HG02943 (cell line): Measurements from ENCODE around the gene SCN3A.
A peak's percentile ranks its signal among the peaks of the same experiment; 100 is the strongest.

ENCODE experiments used
- ATAC-seq: cut with Tn5 transposase; IDR thresholded peaks from one replicate; pipeline ENCODE4 v1.9.1; 2021; ENCODE audit warnings: mild to moderate bottlenecking, low read depth, moderate library complexity; ENCODE audit not compliant: unreplicated experiment

SCN3A gene

DNA sequence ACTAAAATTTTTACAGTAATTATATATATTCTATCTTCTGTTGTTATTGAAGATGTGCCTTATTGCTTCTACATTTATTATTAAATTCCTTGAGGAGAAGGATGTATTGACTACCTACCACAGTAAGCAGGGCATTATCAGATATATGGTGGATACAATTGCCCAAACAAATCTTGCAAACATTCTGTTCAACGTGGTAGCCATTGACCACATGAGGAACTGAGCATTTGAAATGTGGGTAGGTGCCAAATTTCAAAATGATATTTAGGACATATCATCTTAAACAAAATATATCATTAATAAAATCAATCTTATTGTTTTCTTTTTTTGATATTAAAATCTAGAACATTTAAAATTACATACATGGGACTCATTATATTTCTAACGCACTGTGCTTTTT lies 11.1 kb downstream of the SCN3A start:
- peak; percentile 26 for ATAC-seq

DNA sequence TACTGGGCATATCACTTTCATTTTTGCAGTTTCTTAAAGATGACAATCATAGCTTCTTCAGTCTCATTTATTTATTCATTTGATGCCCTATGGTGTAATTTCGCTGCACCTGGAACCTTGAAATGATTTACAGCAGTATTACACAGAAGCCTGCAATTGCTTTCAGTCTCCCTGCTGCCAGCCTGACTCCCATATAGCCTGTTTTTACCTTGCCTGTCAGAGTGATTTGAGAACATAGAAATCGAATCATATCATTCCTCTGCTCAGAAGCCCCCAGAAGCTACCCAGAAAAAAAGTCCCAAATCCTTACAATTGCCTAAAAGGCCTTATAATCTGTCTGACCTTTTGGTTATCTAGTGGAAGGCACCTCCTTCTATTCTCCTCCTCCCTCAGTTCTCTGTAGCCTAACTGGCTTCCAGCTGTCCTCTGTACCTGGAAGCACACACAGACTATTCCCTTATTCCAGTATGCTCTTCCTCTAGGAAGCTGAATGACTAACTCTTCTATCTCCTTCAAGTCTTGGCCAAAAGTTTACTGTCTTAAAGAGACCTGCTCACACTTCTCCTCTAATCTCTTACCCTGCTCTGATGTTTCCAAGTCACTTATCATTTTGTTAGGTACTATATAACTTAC lies 12.6 kb downstream of the SCN3A start:
- no peak for ATAC-seq

DNA sequence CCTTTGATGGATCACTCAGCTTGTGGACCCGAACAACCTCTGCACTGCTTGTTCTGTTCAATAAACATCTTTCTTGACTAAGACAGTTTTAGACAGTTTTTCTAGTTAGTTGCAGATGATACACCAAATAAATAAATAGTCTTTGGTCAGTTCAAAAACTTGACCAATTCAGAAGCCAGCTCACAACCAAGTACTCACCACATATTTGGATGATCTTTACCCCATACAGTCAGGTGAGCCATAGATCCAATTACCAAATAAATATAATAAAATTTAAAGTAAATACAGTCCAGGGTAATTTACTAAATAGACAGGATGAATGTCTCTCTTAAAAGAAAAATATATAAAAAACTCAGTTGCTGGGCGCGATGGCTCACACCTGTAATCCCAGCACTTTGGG lies 18.2 kb downstream of the SCN3A start:
- ATAC-seq, result no peak

DNA sequence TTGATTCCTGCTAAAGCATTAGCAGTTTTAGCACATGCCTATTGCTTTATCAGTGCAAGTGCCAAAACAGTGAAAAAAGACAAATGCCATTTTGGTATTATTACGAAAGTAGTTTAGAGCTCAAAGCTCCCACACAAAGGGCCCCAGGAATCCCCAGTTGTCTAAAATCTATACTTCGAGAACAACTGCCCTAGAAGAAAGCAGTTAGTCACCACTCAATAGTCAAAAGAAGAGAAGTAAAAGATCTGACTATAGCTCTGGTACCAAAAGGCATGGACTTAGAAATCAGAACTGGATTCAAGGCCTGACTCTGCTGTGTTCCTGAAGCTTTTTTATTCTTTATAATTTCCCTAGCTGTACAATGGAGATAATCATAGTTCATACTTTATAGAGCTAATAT lies 21.8 kb downstream of the SCN3A start:
- ATAC-seq, result no peak

DNA sequence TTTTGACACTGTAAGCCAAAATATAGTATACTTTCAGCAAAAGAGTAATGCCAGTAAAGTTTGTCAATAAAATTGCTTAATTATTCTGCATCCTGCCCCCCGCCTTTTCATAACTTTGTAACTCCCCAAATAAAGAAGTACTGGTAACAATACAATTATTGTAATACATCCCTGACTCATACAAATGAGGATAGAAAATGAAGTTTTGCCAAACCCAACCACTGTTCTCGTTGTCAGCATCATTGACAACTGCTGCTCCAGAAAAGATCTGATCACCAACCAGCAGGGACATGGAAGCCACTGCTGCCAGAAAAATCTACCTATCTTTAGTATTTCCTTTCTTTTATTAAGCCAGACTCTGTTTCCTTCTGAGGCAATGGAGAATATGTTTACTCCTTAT lies 27.1 kb downstream of the SCN3A start:
- no peak for ATAC-seq

DNA sequence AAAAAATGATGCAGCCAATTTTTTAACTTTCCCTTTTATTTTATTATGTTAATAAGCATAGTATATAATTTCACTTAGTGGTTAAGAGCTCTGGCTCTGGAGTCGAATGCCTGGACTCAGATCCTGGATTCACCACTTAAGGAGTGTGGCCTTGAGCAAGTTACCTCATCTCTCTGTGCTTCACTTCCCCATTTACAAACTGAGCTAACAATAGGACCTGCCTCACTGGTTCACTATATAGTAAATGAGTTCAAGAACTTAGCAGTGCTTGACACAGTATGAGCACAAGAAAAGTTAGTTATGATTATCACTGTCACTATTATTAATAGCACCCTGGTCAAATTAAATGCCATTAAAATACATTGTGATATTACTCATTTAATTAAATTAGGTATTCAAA lies 30.6 kb downstream of the SCN3A start:
- no peak for ATAC-seq

DNA sequence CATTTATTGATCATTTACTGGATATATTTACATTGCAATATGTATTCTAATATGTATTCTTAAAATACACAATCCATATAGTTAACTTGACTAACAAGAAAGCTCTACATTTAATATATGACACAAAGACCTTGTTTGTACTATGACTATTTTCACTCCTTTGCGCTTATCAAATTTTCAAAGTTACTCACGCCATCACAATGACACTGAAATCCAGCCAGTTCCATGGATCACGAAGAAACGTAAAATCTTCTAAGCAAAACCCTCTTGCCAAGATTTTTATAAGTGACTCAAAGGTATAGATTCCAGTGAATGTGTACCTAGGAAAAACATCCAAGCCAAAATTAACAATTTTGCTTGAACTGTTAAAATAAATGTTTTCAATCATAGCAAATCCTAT lies 39.6 kb downstream of the SCN3A start:
- no peak for ATAC-seq

DNA sequence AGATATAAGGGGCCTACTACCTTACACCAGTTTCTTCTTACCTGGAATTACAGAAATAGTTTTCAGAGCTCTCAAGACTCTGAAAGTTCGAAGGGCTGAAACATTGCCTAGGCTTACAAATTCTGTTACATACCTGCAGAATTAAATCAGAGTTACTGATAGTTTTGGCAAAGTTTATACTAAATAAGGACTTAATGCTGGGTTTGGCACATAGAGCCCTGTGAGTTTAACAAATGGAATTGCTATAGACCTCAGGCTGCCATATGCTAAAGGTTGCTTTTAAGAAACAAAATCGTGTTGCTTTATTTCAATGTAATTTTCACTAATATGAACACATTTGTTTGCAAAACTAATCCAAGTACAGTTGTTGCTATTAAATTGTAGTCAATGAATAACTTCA lies 40.1 kb downstream of the SCN3A start:
- ATAC-seq, result no peak

DNA sequence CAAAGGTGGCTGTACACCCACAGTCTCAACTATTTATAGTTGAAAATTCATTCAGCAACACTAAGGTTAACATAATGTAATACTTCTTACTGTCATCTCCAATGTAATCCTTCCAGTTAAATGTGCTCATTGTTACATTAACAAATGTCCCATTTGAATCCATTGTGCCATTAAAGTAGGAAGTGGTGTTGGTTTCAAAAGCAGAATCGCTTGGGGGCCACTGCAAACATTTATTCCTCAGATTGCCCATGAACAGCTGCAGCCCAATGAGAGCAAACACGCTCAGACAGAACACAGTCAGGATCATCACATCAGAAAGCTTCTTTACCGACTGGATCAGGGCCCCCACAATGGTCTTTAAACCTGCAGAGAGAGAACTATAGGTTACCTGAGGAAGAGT lies 41.4 kb downstream of the SCN3A start:
- ATAC-seq, result no peak

DNA sequence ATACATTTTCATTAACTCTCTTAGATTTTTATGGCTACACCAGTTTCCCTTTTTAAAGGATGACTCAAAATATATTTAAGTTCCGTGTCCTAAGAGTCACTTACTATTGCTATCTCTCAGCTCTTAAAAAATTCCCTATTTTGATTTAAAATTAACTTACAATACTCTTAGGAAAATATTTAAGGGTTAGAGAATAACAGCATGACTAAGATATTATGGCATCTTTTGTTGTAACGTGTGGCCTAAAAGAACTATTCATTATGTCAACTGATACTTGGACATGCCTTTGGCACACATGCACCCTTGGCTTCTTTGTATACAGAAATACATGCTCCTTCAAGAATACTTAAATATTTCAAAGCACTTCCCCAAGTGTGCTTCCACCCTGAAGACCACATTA lies 42.3 kb downstream of the SCN3A start:
- ATAC-seq, result no peak

DNA sequence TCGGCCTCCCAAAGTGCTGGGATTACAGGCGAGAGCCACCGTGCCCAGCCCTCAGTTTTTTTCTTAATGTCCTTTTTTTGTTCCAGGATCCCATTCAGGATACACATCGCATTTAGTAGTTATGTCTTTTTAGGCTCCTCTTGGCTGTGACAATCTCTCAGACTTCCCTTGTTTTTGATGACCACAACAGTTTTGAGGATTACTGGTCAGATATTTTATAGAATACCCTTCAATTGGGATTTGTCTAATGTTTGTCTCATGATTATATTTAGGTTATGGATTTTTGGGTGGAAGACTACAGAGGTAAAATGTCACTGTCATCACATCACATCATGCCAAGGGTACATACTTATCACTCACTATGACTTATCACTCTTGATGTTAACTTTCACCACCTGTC lies 46.7 kb downstream of the SCN3A start:
- ATAC-seq, result no peak

DNA sequence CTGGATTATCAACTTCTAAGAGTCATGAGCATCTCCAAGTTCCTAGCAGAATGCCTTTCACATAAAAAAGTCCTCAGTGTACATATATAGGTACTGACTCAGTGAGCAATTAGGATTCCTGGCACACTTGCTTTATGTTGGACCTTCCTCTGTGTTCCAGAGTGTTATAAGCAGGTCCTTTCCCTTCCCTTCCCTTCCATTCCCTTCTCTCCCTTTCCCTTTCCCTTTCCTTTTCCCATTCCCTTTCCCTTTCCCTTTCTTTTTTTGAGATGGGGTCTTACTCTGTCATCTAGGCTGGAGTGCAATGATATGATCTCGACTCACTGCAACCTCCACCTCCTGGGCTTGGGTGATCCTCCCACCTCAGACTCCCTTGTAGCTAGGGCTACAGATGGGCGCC lies 48.7 kb downstream of the SCN3A start:
- ATAC-seq, result no peak

DNA sequence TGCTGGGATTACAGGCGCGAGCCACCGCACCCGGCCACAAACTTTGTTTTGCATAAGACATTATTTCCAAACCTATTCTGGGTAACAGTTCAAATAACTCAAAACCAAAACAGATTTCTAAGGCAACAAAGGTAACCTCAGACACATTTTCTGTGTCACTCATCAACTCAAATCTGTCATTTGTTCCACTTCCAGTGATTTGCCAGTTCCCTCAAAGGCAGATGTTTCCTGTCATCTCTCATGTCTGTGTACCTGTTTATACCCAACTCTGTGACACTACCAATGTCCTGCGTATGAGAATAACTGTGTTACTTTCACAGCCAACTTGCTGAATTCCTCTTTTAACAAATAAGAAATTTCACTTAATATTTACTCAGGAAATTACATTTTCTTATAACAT lies 54.4 kb downstream of the SCN3A start:
- peak; percentile 55 for ATAC-seq

DNA sequence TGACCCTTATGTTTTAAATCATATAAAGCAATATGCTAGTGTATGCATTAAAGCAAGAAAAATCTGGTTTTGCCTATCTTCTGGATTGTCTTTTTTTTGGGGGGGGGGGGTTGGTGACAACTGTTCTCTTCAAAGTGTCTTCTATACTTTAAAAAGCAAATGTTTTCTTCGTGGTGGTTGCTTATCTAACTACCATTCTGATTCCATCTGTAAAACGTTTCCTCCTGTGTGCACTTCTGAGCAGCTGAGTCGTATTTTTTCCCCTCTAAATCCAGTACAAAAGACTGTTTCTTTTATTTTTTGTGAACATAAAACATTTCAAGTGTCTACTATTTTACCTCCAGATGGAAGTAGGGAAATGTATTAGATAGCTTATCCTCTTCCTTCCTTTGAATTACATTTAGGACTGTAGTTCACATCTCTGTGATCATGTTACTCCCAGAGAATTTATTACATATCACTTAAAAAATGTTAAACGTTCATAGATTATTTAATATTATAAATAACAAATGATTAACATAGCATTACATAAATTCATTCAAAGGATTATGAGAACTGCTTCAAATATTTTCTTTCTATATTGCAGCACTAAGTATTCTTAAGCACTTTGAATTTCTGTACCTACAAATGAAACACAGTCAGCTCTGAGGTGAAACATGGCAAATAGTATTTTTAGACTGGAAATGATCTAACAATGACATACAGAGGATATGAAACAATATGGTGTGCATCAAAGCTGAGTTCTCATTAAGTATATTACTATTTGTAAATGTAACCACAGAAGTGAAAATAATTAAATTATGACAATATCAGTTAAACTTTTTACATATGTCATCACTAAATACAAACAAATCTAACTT lies 56.4 kb downstream of the SCN3A start:
- ATAC-seq, result no peak

DNA sequence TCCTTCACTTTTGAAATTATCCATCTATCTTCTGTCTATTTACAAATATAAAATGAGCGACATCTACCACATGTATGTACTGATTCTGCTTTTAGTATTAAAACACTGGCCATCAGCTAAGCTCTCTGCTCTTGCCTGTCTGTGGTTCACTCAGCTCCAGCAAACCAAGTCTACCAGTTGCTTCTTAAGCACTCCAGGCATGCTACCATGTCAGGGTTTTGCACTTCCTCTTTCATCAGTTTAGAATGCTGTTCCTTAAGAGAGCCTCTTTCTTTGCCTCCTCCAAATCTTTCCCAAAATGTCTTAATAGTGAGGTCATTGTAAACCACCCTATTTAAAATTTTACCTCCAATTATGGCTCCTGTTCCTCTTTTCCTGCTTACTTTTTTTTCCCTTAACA lies 59.5 kb downstream of the SCN3A start:
- ATAC-seq, result no peak

DNA sequence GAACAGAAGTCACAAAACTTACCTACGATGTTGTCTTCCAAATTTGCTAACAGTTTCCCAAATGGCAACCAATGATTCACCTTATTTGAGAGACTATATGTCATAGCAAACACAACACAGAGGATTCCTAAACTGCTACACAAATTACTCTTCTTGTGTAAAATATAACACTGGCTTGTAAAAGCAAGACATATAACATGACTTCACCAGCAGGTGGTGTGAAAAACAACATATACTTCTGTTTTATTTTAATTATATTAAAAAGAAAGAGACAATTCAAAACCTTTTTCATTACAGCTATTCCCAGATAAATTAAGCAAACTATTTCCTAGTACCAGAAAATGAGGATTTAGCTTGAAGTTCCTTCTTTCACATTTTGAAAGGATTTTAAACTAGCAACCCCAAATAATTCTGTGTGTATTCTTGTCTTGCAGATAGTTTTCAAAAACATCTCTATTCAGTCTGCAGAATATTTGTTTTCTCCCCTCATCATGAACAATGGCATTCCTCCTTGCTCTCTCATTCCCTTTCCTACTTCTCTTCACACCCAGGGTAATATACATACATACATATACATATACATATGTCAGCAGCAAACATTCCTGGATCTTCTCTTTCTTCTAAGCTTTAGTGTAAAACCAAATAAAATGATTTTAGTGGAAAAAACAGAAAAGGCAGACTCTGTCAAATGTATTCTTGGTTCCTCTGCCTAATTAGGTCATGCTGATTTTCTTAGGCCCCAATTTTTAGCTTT lies 62.1 kb downstream of the SCN3A start:
- no peak for ATAC-seq

DNA sequence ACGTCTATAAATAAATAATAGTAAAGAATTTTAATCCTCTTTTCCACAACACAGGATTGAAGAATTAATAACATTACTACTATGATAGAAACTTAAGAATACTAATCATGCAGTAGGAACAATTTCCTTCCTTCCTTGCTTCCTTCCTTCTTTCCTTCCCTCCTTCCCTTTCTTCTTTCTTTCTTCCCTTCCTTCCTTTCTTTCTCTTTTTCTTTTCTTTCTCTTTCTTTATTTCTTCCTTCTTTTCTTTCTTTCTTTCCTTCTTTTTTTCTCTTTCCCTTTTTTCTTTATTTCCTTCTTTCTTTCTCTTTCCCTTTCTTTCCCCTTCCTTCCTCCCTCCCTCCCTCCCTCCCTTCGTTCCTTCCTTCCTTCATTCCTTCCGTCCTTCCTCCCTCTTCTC lies 77.6 kb downstream of the SCN3A start:
- ATAC-seq, result no peak

DNA sequence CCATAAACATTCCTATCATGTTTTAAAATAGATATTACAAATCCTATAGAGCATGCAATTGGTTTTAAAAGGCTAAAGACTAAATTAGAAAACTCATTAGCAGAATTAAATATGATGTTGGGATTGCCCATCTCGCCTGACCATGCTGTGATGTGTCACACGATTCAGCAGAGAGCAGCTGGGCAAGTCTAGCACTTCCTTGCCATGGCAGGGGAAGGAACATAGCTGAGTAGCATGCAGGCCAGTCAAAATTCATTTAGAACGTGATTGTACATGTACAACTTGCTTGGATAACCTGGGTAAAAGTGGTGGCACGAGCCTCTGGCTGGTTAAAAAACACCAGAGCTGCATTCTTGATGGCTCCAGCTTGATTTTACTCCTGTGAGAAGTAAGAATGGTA lies 81.3 kb downstream of the SCN3A start:
- ATAC-seq, result no peak

DNA sequence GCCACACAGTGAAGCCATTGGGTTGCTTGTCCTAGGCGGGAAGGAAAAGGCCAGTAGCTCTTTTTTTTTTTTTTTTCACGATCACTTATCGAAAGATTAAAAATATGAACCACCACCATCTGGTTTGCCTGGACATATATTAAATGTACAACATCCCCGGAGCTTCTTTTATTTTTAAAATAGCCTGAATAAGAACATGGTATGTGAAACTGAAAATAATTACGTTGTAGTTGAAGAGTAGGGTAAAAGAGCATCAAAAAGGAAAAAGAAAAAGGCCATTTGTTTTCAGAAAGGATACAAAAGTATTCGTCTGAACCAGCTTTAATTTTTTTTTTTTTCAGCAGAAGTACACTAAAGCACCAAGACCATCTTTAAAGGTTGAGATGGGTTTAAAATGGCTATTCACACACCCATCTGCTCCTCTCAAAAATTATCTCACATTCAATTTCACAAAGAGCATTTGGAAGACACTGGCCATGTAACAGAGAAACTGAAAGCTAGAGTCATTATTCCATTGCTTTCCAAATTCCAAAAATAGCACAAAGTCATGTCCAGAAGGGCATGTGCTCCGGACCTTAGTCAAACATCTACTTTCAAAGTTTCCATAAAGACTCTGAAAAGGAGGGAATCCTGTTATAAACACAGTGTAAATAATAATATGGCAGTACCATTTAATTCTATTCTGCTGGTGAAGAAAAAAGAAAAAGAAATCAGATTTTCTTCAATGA lies 82.9 kb downstream of the SCN3A start:
- ATAC-seq, result no peak

DNA sequence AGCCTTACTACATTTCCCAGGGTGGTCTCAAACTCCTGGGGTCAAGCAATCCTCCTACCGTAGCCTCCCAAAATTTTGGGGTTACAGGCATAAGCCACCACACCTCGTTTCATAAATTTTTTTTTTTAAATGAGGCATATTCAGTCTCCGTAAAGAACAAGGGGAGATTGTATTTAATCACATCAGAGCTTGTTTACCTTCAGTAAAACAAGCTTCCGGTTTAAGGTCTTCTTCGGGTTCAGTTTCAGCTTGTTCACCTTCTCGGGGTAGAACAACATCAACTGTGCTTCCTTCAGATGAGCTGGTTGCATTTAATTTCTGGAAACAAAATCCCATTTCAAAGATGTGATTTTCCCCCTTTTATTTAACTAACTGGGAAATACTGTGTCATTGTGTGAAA lies 88.6 kb downstream of the SCN3A start:
- no peak for ATAC-seq

DNA sequence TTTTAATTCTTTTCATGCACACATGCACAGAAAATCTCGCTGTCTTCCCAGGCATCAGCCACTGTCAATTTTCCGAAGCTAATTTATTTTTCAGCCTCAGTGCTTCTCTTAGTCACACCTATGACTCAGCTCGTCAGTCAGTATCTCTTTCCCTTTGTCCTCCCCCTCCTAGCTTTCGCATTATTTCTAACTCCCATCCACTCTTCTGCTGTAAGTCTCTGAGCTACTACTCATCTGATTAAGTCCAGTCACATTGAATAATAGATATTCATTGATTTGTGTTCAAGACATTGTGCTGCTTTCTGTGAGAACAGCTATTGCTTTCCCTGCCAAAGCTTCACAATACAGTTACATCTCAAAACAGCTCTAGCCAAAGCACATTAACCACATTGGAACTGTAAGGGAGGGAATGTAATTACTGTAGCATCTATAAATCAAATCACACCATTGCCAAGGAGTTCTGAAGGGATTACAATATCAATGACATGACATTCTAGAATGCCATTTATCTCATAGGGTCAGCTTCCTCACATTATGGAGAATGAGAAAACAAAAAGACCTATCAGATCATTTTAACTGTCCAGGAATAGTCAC lies 89.4 kb downstream of the SCN3A start:
- ATAC-seq, result no peak
